CD4-positive, alpha-beta T cell treated with Interleukin-17A for 1 hour (primary cell): ENCODE data around the gene ZNF138.

Experiments
- DNase-seq: peaks from one replicate; pipeline ENCODE4 v3.0.0-alpha.2; 2020

Gene ZNF138

DNA sequence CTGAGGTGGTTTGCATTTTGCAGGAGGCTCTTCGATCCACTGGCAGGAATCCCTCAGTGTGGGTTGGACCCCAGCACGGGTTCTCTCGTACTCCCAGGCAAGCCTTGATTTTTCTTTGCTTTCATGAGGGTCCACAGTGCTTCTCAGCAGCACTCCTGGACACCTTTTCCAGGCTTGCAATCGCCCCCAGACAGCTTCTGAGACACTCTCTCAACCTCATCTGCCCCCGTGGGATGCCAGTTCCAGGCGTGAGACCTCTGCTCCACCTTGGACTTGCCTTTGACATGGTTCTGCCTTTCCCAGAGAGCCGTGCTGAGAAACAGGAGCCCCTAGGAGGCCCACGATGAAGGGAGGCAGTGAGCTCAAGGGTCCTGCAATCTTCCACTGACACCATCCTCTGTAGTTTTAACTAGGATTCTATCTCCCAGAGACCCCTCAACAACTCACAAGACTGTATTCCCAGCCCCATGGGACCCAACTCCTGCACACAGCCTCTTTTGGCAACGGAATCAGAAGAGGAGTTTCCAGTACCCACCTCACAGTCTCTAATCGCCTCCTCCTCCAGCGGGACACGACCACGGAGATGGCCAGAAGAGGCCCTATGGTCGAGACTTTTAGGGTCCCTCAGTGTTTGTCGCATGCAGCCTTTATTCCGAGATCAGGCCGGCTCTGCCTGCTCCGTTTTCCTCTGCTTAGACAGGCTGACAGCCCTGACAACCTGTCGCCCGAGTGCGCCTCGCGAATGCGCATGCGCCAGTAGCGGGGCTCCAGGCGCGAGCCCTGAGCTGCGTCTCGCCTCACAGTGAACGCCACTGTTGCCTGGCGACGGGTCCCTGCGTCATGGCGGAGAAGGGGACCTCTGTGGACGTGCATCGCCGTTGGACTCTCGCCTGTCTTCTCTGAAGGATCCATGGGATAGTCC is 82.8 kb downstream of the ZNF138 start:
- peak; percentile 71 for DNase-seq

DNA sequence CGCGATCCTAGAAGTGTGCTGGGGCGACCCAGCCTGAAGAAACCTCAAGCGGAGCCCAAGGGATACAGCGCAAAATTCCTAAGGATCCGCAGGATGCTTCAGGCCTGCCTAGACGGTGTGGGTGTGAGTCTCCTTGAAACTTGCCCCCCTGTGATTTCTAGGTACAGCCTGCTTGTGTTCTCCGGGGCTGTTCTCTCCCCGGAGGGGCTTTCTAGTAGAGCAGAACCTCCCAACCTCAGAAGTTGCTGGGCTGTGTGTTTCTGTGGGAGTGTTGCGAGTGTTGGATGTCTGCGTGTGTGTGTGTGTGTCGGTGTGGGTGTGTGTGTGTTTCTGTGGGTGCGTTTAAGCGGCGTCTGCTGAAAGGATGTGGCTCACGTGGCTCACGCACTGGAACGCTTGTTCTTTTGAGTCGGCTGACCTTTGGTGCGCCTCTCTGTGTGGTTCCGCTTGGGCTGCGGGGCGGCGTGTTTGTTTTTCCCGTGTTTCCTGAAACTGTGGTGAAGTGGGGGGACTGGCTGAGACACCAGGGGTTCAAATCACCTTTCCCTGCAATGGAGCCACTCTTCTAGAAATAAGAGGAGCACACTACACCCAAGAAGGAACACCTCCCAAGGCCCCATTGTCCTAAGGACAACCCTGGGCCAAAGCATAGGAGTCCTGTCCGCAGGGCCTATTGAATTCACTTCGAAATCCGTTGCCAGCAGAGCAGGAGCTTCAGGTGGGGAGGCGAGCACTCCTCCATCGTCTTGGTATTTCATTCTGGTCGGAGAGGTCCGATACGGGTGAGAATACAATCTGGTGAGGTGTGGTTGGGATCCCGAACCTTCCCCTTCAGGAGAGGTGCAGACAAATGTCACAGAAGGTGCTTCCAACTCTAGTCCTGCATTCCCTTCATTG is 83.7 kb downstream of the ZNF138 start:
- DNase-seq: peak; percentile 18

DNA sequence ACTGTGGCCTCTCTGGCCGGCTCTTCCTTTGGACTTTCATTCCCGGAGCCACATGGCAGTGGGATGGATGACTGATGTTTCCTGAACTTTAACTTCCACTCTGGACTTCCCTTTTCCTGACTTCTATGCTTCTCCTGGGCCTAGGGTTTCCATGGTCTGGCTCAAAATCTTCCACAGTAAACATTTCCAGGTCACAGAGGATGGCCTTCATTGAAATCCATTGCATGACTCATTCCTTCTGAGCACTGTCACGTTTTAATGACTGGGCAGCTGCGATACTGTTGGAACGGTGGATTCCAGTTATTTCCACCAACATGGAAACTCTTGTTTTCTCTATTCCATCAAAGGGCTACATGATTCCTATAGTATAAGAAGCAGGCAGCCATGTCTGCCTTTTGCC is 84.5 kb downstream of the ZNF138 start:
- no peak for DNase-seq

DNA sequence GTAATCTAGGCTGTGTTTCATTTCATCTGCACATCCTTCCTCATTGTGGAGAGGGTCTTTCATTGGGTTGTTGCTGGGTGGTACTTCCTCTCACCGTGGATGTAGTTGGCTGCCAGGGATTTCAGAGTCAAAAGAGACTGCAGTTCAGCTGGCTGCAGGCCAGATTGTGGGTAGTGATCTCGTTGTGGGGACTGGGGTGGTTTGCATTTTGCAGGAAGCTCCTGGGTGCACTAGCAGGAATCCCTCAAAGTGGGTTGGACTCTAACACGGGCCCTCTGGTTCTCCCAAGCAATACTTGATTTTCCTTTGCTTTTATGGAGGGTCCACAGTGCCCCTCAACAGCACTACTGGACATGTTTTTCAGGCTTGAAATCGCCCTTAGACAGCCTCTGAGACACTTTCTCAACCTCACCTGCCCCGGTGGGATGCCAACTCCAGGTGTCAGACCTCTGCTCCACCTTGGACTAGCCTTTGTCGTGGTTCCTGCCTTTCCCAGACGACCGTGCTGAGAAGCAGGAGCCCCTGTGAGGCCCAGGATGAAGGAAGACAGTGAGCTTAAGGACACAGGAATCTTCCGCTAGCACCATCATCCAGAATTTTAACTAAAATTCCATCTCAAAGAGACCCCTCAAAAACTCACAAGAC is 85.0 kb downstream of the ZNF138 start:
- no peak for DNase-seq

DNA sequence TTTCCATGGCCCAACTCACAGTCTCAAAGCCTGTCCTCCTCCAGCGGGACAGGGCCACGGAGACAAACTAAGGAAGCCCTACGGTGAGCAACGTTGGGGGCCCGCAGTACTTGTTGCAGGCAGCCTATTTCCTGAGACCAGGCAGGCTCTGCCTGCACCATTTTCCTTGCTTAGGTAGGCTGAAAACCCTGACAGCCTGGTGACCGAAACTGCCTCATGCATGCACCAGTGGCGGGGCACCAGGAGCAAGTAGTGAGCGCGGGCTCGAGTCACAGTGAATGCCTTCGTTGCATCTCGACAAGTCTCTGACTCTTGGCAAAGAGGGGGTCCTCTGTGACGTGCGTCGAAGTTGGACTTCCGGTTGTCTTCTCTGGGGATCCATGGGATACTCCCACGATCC is 85.6 kb downstream of the ZNF138 start:
- DNase-seq: no peak

DNA sequence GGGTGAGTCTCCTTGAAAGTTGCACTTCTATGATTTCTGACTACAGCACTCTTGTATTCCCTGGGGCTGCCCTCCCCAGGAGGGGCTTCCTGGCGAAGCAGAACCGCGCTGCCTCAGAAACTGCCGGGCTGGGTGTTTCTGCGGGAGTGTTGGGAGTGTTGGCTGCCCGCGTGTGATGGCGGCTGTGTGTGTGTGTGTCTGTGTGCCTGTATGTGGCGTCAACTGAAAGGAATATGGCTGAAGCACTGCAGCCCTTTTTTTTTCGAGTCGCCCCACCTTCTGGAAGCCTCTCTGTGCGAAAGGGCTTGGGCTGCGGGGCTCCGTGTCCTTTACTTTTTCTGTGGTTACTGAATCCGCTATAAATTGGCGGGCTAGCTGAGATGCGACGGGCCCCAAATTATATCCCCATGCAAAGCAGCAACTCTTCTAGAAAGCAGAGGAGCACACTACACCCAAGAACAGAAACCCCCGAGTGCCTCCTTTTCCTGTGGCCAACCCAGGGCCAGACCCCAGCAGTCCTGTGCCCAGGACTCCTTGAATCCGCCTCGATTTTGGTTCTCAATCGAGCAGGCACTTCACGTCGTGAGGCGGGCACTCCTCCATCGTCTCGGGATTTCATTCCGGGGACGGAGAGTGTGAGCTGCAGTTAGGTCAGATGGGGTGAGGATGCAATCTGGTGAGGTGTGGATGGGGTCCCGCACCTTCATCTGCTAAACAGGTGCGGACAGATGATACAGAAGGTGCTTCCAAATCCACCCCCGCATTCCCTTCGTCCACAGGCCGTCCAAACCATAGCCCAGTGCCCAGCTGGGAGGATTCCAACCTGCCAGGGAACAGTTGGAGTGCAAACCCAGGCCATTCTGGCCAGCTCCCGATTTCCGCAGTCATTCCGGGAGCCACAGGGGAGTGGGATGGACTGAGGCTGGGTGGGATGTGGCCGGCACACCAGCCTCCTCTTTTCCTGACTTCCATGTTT is 86.4 kb downstream of the ZNF138 start:
- no peak for DNase-seq

DNA sequence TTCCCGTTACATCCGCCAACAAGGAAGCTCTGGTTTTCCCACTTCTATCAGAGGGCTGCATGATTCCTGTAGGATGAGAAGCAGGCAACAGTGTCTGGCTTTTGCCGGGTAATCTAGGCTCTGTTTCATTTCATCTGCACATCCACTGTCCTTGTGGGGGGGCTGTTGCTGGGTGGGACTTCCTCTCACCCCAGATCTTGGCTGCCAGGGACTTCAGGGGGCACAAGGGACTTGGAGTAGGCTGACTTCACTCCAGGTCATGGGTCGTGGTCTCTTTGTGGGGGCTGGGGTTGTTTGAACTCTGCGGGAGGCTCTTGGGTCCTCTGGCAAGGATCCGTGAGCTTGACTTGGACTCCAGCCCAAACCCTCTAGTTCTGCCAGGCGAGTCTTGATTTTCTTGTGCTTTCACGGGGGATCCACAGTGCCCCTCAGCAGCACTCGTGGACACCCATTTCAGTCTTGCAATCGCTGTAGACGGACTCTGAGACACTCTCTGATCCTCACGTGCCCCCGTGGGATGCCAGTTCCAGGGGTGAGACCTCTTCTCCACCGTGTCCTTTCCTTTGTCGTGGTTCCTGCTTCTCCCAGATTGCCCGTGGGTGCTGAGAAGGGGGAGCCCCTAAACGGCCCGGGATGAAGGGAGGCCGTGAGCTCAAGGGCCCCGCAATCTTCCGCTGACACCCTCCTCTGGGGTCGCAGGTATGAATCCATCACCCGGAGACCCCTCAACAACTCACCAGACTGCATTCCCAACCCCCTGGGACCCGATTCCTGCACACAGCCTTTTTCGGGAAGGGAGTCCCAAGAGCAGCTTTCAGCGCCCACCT is 87.4 kb downstream of the ZNF138 start:
- DNase-seq: no peak

DNA sequence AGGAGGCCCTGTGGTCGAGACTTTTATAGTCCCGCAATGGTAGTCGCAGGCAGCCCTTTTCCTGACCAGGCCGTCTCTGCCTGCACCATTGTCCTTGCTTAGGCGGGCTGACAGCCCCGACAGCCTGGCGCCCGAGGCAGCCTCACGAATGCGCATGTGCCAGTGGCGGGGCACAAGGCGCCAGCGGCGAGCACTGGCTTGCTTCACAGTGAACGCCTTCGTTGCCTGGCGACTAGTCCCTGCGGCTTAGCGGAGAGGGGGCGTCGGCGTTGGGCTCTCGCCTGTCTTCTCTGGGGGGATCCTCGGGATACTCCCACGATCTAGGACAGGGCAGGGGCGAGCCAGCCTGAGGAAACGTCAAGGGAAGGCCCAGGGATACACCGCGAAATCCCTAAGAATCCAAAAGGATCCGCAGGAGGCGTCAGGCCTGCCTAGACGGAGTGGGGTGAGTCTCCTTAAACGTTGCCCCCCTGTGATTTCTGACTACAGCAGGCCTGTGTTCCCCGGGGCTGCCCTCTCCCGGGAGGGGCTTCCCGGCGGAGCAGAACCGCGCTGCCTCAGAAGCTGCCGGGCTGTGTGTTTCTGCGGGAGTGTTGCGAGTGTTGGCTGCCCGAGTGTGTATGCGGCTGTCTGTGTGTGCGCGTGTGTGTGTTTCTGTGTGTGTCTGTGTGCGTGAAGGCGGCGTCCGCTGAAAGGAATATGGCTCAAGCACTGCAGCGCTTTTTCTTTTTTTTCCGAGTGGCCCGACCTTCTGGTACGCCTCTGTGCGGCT is 88.3 kb downstream of the ZNF138 start:
- peak; percentile 14 for DNase-seq
